IMR-90 (cell line): ENCODE data around the gene CDH3.

Experiments
- BHLHE40 ChIP-seq: fragments of 150-350 bp; IDR thresholded peaks from 2 replicates; pipeline ENCODE4 v1.6.1; 2016; ENCODE audit warnings: mild to moderate bottlenecking, low read depth, low read length
- CEBPB ChIP-seq: IDR thresholded peaks from 2 replicates; pipeline ENCODE4 v1.6.1; 2012; ENCODE audit warnings: low read depth, low read length, improper control_type of control experiment
- ELK1 ChIP-seq: fragments of 150-350 bp; IDR thresholded peaks from 2 replicates; pipeline ENCODE4 v1.6.1; 2016; ENCODE audit warnings: low read depth, mild to moderate bottlenecking, low read length, moderate library complexity, borderline replicate concordance
- FOS ChIP-seq: fragments of 150-350 bp; IDR thresholded peaks from 2 replicates; pipeline ENCODE4 v1.6.1; 2016; ENCODE audit warnings: low read depth, low read length
- MAFK ChIP-seq: IDR thresholded peaks from 2 replicates; pipeline ENCODE4 v1.6.1; 2012; ENCODE audit warnings: low read depth, low read length, improper control_type of control experiment
- MXI1 ChIP-seq: IDR thresholded peaks from 2 replicates; pipeline ENCODE4 v1.6.1; 2012; ENCODE audit warnings: low read depth, mild to moderate bottlenecking, low read length, moderate library complexity, borderline replicate concordance
- NFE2L2 ChIP-seq: fragments of 150-350 bp; IDR thresholded peaks from 2 replicates; pipeline ENCODE4 v1.6.1; 2016; ENCODE audit warnings: low read depth, mild to moderate bottlenecking, low read length
- POLR2A ChIP-seq: IDR thresholded peaks from 2 replicates; pipeline ENCODE4 v1.6.1; 2012; ENCODE audit warnings: mild to moderate bottlenecking, low read depth, low read length
- RAD21 ChIP-seq: IDR thresholded peaks from 2 replicates; pipeline ENCODE4 v1.6.1; 2012; ENCODE audit warnings: low read length, improper control_type of control experiment
- RCOR1 ChIP-seq: IDR thresholded peaks from 2 replicates; pipeline ENCODE4 v1.6.1; 2012; ENCODE audit warnings: mild to moderate bottlenecking, low read length, improper control_type of control experiment; ENCODE audit not compliant: insufficient replicate concordance
- RFX5 ChIP-seq: IDR thresholded peaks from 2 replicates; pipeline ENCODE4 v1.8.0; 2012; ENCODE audit warnings: low read depth, mild to moderate bottlenecking, low read length, moderate library complexity
- USF2 ChIP-seq: fragments of 150-350 bp; IDR thresholded peaks from 2 replicates; pipeline ENCODE4 v1.6.1; 2017; ENCODE audit warnings: mild to moderate bottlenecking, antibody characterized with exemption, low read length, low read depth
- TF ChIP-seq, protein P1 (sequence below): conservative IDR thresholded peaks from 2 replicates; pipeline ENCODE4 v1.5.1; 2012; ENCODE audit warnings: mild to moderate bottlenecking, low read depth, low read length, improper control_type of control experiment

GRCh38 chr16:68652659-68653058, 7.5 kb downstream of the CDH3 start:
- TF ChIP-seq, protein P1, sequence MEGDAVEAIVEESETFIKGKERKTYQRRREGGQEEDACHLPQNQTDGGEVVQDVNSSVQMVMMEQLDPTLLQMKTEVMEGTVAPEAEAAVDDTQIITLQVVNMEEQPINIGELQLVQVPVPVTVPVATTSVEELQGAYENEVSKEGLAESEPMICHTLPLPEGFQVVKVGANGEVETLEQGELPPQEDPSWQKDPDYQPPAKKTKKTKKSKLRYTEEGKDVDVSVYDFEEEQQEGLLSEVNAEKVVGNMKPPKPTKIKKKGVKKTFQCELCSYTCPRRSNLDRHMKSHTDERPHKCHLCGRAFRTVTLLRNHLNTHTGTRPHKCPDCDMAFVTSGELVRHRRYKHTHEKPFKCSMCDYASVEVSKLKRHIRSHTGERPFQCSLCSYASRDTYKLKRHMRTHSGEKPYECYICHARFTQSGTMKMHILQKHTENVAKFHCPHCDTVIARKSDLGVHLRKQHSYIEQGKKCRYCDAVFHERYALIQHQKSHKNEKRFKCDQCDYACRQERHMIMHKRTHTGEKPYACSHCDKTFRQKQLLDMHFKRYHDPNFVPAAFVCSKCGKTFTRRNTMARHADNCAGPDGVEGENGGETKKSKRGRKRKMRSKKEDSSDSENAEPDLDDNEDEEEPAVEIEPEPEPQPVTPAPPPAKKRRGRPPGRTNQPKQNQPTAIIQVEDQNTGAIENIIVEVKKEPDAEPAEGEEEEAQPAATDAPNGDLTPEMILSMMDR = no peak
- TF ChIP-seq FOS (no peak), NFE2L2 (no peak), POLR2A (no peak), RAD21 (no peak), MXI1 (no peak), RCOR1 (no peak), RFX5 (no peak), BHLHE40 (no peak), MAFK (no peak), ELK1 (no peak), USF2 (no peak), CEBPB (peak; percentile 62)
